T-cell (primary cell): ENCODE data around the gene RIGI. TPM values are rescaled to one million over a fixed set of nuclear protein-coding genes. Genes with fewer than 3 reads are reported as not detected.

Source experiments
- ATAC-seq, 4 experiments: fragments of 200-7000 bp in 3 of 4; fragments of 150-1000 bp in 1 of 4; cut with Tn5 transposase; replicated peaks in 1 of 4; 1 replicate in 3 of 4; 2 replicates in 1 of 4; pipeline ENCODE4 v1.10.0; 2021; ENCODE audit warnings: moderate library complexity in 3 of 4, mild to moderate bottlenecking in 2 of 4, moderate number of reproducible peaks in 1 of 4
- CTCF ChIA-PET, 2 donors: fragments of 300-600 bp; sonication (Branson Sonifier 250); formaldehyde crosslinking; loops; one replicate each; lab custom pipeline; 2022; ENCODE audit warnings: antibody characterized with exemption in 2 of 2; lab: Charles Lee
- POLR2A ChIA-PET, 2 donors: fragments of 300-600 bp; sonication (Branson Sonifier 250); formaldehyde crosslinking; loops; one replicate each; lab custom pipeline; 2022; ENCODE audit warnings: antibody characterized with exemption in 2 of 2; lab: Charles Lee
- DNase-seq, 35 experiments: peaks; one replicate each; pipeline versions ENCODE4 v3.0.0 to v3.0.0-alpha.2; 2013 to 2023
- H3K27ac ChIP-seq: one replicate; pipeline ENCODE4 v1.5.1; 2013; ENCODE audit warnings: low read length
- H3K27me3 ChIP-seq, 2 experiments: replicated peaks in 1 of 2; 1 replicate in 1 of 2; 2 replicates in 1 of 2; pipeline versions ENCODE4 v1.6.1 to v1.7.0; 2013; ENCODE audit warnings: low read length in 1 of 2, mixed read lengths in 1 of 2; ENCODE audit not compliant: control insufficient read depth in 2 of 2, insufficient read depth in 2 of 2; ENCODE audit errors: extremely low read depth in 1 of 2
- H3K36me3 ChIP-seq, 2 donors: 1 replicate in 1 of 2; 2 replicates in 1 of 2; pipeline versions ENCODE4 v1.6.1 to v1.7.0; 2013; ENCODE audit warnings: low read length in 1 of 2; ENCODE audit not compliant: control insufficient read depth in 2 of 2, insufficient read depth in 1 of 2; ENCODE audit errors: extremely low read depth in 1 of 2
- H3K4me1 ChIP-seq, 2 experiments: 1 replicate in 1 of 2; 2 replicates in 1 of 2; pipeline versions ENCODE4 v1.6.1 to v1.7.0; 2013; ENCODE audit warnings: low read length in 2 of 2, mixed read lengths in 1 of 2; ENCODE audit not compliant: insufficient read depth in 2 of 2, control insufficient read depth in 1 of 2; ENCODE audit errors: extremely low read depth in 1 of 2
- H3K4me3 ChIP-seq, 2 donors: 1 replicate in 1 of 2; 2 replicates in 1 of 2; pipeline versions ENCODE4 v1.5.1 to v1.7.0; 2013; ENCODE audit warnings: mild to moderate bottlenecking in 2 of 2, low read length in 1 of 2, moderate library complexity in 1 of 2; ENCODE audit not compliant: control insufficient read depth in 1 of 2; ENCODE audit errors: extremely low read depth in 1 of 2
- H3K9me3 ChIP-seq: 2 replicates; pipeline ENCODE4 v1.7.0; 2013
- H3K27ac Mint-ChIP-seq, 2 donors: one replicate each; pipeline ENCODE4 v1.8.0; 2020 to 2021; ENCODE audit warnings: mild to moderate bottlenecking in 2 of 2, mixed read lengths in 2 of 2
- H3K27me3 Mint-ChIP-seq, 2 donors: one replicate each; pipeline ENCODE4 v1.8.0; 2021 to 2022; ENCODE audit warnings: mixed read lengths in 2 of 2
- H3K36me3 Mint-ChIP-seq: one replicate; pipeline ENCODE4 v1.8.0; 2021; ENCODE audit warnings: mixed read lengths
- H3K4me1 Mint-ChIP-seq, 3 donors: one replicate each; pipeline ENCODE4 v1.8.0; 2020 to 2022; ENCODE audit warnings: mixed read lengths in 3 of 3, mild to moderate bottlenecking in 1 of 3
- H3K4me3 Mint-ChIP-seq, 3 donors: one replicate each; pipeline ENCODE4 v1.8.0; 2020 to 2022; ENCODE audit warnings: mild to moderate bottlenecking in 3 of 3, mixed read lengths in 3 of 3, moderate library complexity in 3 of 3
- H3K9me3 Mint-ChIP-seq, 3 donors: one replicate each; pipeline ENCODE4 v1.8.0; 2020 to 2022; ENCODE audit warnings: mixed read lengths in 3 of 3
- WGBS: methylation state at CpG from one replicate; pipeline ENCODE4 v1.1.5; 2013; ENCODE audit warnings: missing lambda C conversion rate; ENCODE audit not compliant: insufficient coverage; 5-methylcytosine and 5-hydroxymethylcytosine counted together
- total RNA-seq, 35 experiments: library from RNA in 6 of 35; stranded (reverse) in 6 of 35; fragments of 120-200 nt in 1 of 35; gene quantifications; one replicate each; pipeline versions ENCODE4 v1.2.1 to v1.2.4 and lab custom pipeline; 2013 to 2026

RIGI gene
- total RNA-seq, 5 donors from 2014 or later (not counting 1 experiment from before 2014, with no cell fraction given), result 14.0 to 27.1 (median 19.3) TPM

DNA sequence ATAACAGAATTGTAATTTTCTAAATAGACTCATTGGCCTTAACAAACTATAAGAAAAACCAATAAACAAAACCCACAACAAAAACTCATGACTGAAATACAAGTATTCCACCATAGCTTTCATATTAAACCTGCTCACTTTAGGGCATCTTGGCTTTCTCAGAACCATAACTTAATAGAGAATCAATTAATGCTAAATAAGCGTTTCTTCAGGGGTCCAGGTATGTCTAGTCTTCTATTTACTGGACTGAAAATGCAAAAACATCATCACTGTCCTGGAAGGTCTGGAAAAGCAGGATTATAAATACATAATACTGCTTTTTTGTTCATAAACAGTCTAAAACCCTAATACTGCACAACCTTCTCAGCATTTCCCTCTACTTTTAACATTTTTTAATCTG is 19.9 kb upstream of the RIGI start:
- ChIA-PET CTCF (interaction anchor here in 1 of 2 donors (1.4 to 2.1 kb wide), 3 partner anchors 20 to 34 kb away, joined by 4 to 8 read pairs (median 7); partner anchors contain the start of gene RIGI), POLR2A (no interaction called here)
- Histone ChIP-seq H3K36me3 (peaks cover 0 to 25% of the 10 kb centered on the region in 2 donors), H3K4me3 (no peak overlapping the region), H3K27ac (no peak overlapping the region), H3K9me3 (no peaks in the 10 kb centered on the region), H3K27me3 (no peaks in the 10 kb centered on the region), H3K4me1 (peaks cover 6 to 8% of the 10 kb centered on the region in 2 experiments)
- Mint-ChIP-seq H3K4me3 (no peak overlapping the region), H3K9me3 (no peaks in the 10 kb centered on the region), H3K27ac (no peak overlapping the region), H3K4me1 (peaks cover 39 to 46% (median 45%) of the 10 kb centered on the region in 3 donors), H3K36me3 (peaks cover 33% of the 10 kb centered on the region), H3K27me3 (no peaks in the 10 kb centered on the region)
- DNase-seq, result no peak
- WGBS, result no CpG with 5 or more reads among the region's 1 CpG
- ATAC-seq, result no peak

DNA sequence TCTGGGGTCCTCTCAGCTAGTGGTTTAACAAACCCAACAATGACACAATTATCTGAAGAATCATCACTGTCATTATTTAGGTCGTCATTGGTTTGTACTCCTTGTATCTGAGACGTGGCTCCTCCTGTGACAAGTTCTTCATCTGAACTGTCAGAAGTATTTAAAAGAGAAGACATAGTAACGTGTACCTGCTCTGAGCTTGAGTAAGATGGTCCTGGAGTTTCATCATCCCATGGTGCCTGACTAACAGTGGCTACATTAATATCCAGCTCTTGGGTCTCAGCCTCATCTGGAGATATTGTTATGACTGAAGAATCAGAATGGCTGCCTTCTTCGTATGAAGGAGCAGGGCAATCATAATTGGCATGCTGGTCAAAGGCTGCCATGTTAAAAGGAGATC is 17.1 kb upstream of the RIGI start:
- no peaks in the 10 kb centered on the region for H3K9me3 Mint-ChIP-seq
- H3K4me3 Mint-ChIP-seq, result no peak overlapping the region
- H3K9me3 ChIP-seq, result no peaks in the 10 kb centered on the region
- H3K27ac ChIP-seq, result no peak overlapping the region
- no peak overlapping the region for H3K4me3 ChIP-seq
- ChIA-PET CTCF (interaction anchor here (0.7 to 1.0 kb wide), 2 partner anchors 17 to 164 kb away, joined by 3 to 5 read pairs; partner anchors contain the start of gene RIGI (in 1 of the 2)), POLR2A (no interaction called here)
- WGBS, result 100% methylated on average over 2 of the region's 4 CpGs
- H3K27me3 Mint-ChIP-seq, result no peaks in the 10 kb centered on the region
- H3K36me3 ChIP-seq, result peaks cover 7 to 25% of the 10 kb centered on the region in 2 donors
- no peak for ATAC-seq
- no peak overlapping the region for H3K27ac Mint-ChIP-seq
- H3K27me3 ChIP-seq, result no peaks in the 10 kb centered on the region
- H3K4me1 Mint-ChIP-seq, result peaks cover 18 to 27% (median 23%) of the 10 kb centered on the region in 3 donors
- H3K4me1 ChIP-seq, result no peaks in the 10 kb centered on the region
- H3K36me3 Mint-ChIP-seq, result peaks cover 33% of the 10 kb centered on the region
- DNase-seq, result no peak

GRCh38 chr9:32533816-32534215 is 7.8 kb upstream of the RIGI start:
- Histone ChIP-seq H3K4me3 (no peak overlapping the region), H3K27ac (no peak overlapping the region), H3K9me3 (no peaks in the 10 kb centered on the region), H3K36me3 (no peaks in the 10 kb centered on the region), H3K4me1 (no peaks in the 10 kb centered on the region), H3K27me3 (no peaks in the 10 kb centered on the region)
- Mint-ChIP-seq H3K9me3 (no peaks in the 10 kb centered on the region), H3K36me3 (peaks cover 21% of the 10 kb centered on the region), H3K27me3 (no peaks in the 10 kb centered on the region), H3K4me1 (peaks cover 0 to 2% (median under 1%) of the 10 kb centered on the region in 3 donors), H3K27ac (no peak overlapping the region), H3K4me3 (no peak overlapping the region)
- 93% methylated on average over 3 of the region's 4 CpGs for WGBS
- DNase-seq (no peak), ATAC-seq (no peak)
- ChIA-PET POLR2A (no interaction called here), CTCF (interaction anchor here in 1 of 2 donors (1.6 kb wide), 1 partner anchor 38 kb away, joined by 6 read pairs; no protein-coding TSS in a partner anchor)

DNA sequence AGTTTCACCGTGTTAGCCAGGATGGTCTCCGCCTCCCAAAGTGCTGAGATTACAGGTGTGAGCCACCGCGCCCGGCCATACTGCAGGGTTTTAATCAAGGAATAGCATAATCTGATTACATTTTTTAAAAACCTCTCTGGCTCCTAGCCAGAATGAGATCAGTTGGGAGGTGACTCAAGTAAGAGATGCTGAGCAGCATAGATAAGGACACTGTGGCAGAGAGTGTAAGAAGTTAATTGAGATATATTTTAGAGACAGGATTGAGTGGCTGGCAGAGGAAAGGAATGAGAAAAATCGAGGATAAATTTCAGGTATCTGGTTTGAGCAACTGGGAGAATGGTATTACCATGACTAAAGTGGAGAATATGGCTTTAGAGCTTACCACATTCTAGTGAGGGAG is 7.3 kb upstream of the RIGI start:
- H3K4me1 ChIP-seq, result no peaks in the 10 kb centered on the region
- ATAC-seq (no peak), DNase-seq (no peak)
- CTCF ChIA-PET, result interaction anchor here in 1 of 2 donors (1.6 kb wide), 1 partner anchor 39 kb away, joined by 6 read pairs; no protein-coding TSS in a partner anchor
- H3K27ac ChIP-seq, result no peak overlapping the region
- H3K27me3 ChIP-seq, result no peaks in the 10 kb centered on the region
- Mint-ChIP-seq H3K9me3 (no peaks in the 10 kb centered on the region), H3K27ac (no peak overlapping the region), H3K4me1 (peaks cover 0 to 3% (median 2%) of the 10 kb centered on the region in 3 donors), H3K27me3 (no peaks in the 10 kb centered on the region), H3K4me3 (no peak overlapping the region), H3K36me3 (peaks cover 21% of the 10 kb centered on the region)
- no peaks in the 10 kb centered on the region for H3K9me3 ChIP-seq
- 100% methylated on average over 1 of the region's 6 CpGs for WGBS
- H3K36me3 ChIP-seq, result no peaks in the 10 kb centered on the region
- H3K4me3 ChIP-seq, result no peak overlapping the region
- POLR2A ChIA-PET, result no interaction called here

DNA sequence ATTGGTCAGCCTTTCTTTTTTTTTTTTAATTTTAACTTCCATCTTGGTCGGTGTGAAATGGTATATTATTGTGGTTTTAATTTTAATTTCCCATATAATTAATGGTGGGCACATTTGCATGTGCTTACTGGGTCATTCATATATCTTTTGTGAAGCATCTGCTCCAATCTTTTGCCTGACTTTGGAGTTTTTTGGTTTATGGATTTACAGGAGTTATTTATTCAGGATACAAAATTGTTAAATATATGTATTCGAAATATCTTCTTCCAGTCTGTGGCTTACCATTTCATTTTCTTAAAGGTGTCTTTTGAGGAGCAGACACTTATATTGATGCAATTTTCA is 682 bp upstream of the RIGI start:
- peaks cover 0 to 2% of the 10 kb centered on the region in 2 donors for H3K36me3 ChIP-seq
- no peaks in the 10 kb centered on the region for H3K27me3 Mint-ChIP-seq
- no peak for ATAC-seq
- CTCF ChIA-PET, result interaction anchor here (0.6 to 3.2 kb wide), 24 partner anchors 13 to 1932 kb away, joined by 3 to 60 read pairs (median 5); partner anchors contain the start of genes ACO1 (in 1 of the 2), FAM219A (in 1 of the 2), NDUFB6 (in 1 of the 2) and SMIM27 (in 1 of the 2)
- peak overlapping the region; percentile 87 to 98 (median 92) for H3K4me3 Mint-ChIP-seq
- H3K4me1 ChIP-seq, result peaks cover 16 to 17% of the 10 kb centered on the region in 2 experiments
- H3K27ac ChIP-seq, result peak overlapping the region; percentile 74
- peaks cover 45 to 59% (median 52%) of the 10 kb centered on the region in 3 donors for H3K4me1 Mint-ChIP-seq
- WGBS, result no CpG with 5 or more reads among the region's 2 CpGs
- peak overlapping the region; percentile 97 to 99 for H3K27ac Mint-ChIP-seq
- H3K4me3 ChIP-seq, result peak overlapping the region; percentile 77 to 85
- H3K27me3 ChIP-seq, result no peaks in the 10 kb centered on the region
- no peak for DNase-seq
- no peaks in the 10 kb centered on the region for H3K9me3 ChIP-seq
- peaks cover 31% of the 10 kb centered on the region for H3K36me3 Mint-ChIP-seq
- POLR2A ChIA-PET, result interaction anchor here (1.1 to 2.0 kb wide), 4 partner anchors 20 to 45 kb away, joined by 3 to 11 read pairs (median 5); no protein-coding TSS in a partner anchor
- H3K9me3 Mint-ChIP-seq, result no peaks in the 10 kb centered on the region

- Histone ChIP-seq H3K9me3 (no peaks in the 10 kb centered on the region), H3K4me3 (peak overlapping the region; percentile 77 to 85), H3K27ac (peak overlapping the region; percentile 74), H3K27me3 (no peaks in the 10 kb centered on the region), H3K4me1 (peaks cover 16 to 19% of the 10 kb centered on the region in 2 experiments), H3K36me3 (peaks cover 0 to 2% of the 10 kb centered on the region in 2 donors)
- 0% methylated on average over 3 of the region's 4 CpGs for WGBS
- peaks cover 49 to 66% (median 57%) of the 10 kb centered on the region in 3 donors for H3K4me1 Mint-ChIP-seq
- peak in 1 of 4 experiments; percentile 27 for ATAC-seq
- peaks cover 31% of the 10 kb centered on the region for H3K36me3 Mint-ChIP-seq
- no peaks in the 10 kb centered on the region for H3K27me3 Mint-ChIP-seq
- POLR2A ChIA-PET, result interaction anchor here (0.5 to 2.0 kb wide), 10 partner anchors 15 to 1692 kb away, joined by 3 to 11 read pairs (median 4); no protein-coding TSS in a partner anchor
- DNase-seq, result peak in 1 of 35 experiments; percentile 8
- H3K9me3 Mint-ChIP-seq, result no peaks in the 10 kb centered on the region
- peak overlapping the region; percentile 87 to 98 (median 92) for H3K4me3 Mint-ChIP-seq
- CTCF ChIA-PET, result interaction anchor here (0.8 to 3.2 kb wide), 17 partner anchors 19 to 147 kb away, joined by 3 to 60 read pairs (median 5); partner anchors contain the start of genes ACO1 (in 1 of the 2), SMIM27 (in 1 of the 2) and TOPORS (in 1 of the 2)
- H3K27ac Mint-ChIP-seq, result peak overlapping the region; percentile 97 to 99
Observed at GRCh38 chr9:32525709-32526030, 326 bp downstream of the RIGI start.
